Measurements from ENCODE around the gene GUCD1. TPM values are rescaled to one million over a fixed set of nuclear protein-coding genes. Genes with fewer than 3 reads are reported as not detected.
A peak's percentile ranks its signal among the peaks of the same experiment; 100 is the strongest.

GUCD1 gene
- total and polyA plus RNA-seq, 2 experiments from 2014 or later, result 68.8 to 73.9 TPM

- no peak overlapping the region for H3K4me3 ChIP-seq
- H3K9me3 ChIP-seq (ENCODE audit: low read depth), result no peaks in the 10 kb centered on the region
- H3K27ac ChIP-seq, result no peak overlapping the region
- no peaks in the 10 kb centered on the region for H3K36me3 ChIP-seq
- peaks cover 15% of the 10 kb centered on the region for H3K4me1 ChIP-seq (ENCODE audit: low read depth)
- no peak for TF ChIP-seq CTCF (IDR thresholded peaks at IDR 0.05; ENCODE audit: low read depth, low read length)
- no peaks in the 10 kb centered on the region for H3K27me3 ChIP-seq
- DNase-seq (ENCODE audit: low read depth in 1 of 2, low spot score in 1 of 2), result no peak
Measured at GRCh38 chr22:24515027-24515338, 40.0 kb downstream of the GUCD1 start.

GRCh38 chr22:24514241-24515026, 40.5 kb downstream of the GUCD1 start:
- no peak for TF ChIP-seq CTCF (IDR thresholded peaks at IDR 0.05; ENCODE audit: low read depth, low read length)
- H3K36me3 ChIP-seq, result no peaks in the 10 kb centered on the region
- no peaks in the 10 kb centered on the region for H3K27me3 ChIP-seq
- no peak overlapping the region for H3K27ac ChIP-seq
- DNase-seq (ENCODE audit: low read depth in 1 of 2, low spot score in 1 of 2), result no peak
- H3K9me3 ChIP-seq (ENCODE audit: low read depth), result no peaks in the 10 kb centered on the region
- peaks cover 15% of the 10 kb centered on the region for H3K4me1 ChIP-seq (ENCODE audit: low read depth)
- no peak overlapping the region for H3K4me3 ChIP-seq

GRCh38 chr22:24513378-24514240, 41.3 kb downstream of the GUCD1 start:
- no peaks in the 10 kb centered on the region for H3K36me3 ChIP-seq
- TF ChIP-seq CTCF (IDR thresholded peaks at IDR 0.05; ENCODE audit: low read depth, low read length), result no peak
- H3K9me3 ChIP-seq (ENCODE audit: low read depth), result no peaks in the 10 kb centered on the region
- DNase-seq (ENCODE audit: low read depth in 1 of 2, low spot score in 1 of 2), result no peak
- no peak overlapping the region for H3K27ac ChIP-seq
- H3K4me3 ChIP-seq, result no peak overlapping the region
- no peaks in the 10 kb centered on the region for H3K27me3 ChIP-seq
- peaks cover 15% of the 10 kb centered on the region for H3K4me1 ChIP-seq (ENCODE audit: low read depth)

GRCh38 chr22:24512043-24512442, 42.9 kb downstream of the GUCD1 start:
- no peak overlapping the region for H3K27ac ChIP-seq
- H3K9me3 ChIP-seq (ENCODE audit: low read depth), result no peaks in the 10 kb centered on the region
- no peak for DNase-seq (ENCODE audit: low read depth in 1 of 2, low spot score in 1 of 2)
- H3K4me1 ChIP-seq (ENCODE audit: low read depth), result peaks cover 21% of the 10 kb centered on the region
- H3K27me3 ChIP-seq, result no peaks in the 10 kb centered on the region
- TF ChIP-seq CTCF (IDR thresholded peaks at IDR 0.05; ENCODE audit: low read depth, low read length), result no peak
- H3K4me3 ChIP-seq, result no peak overlapping the region
- H3K36me3 ChIP-seq, result no peaks in the 10 kb centered on the region

GRCh38 chr22:24510637-24511625, 44.0 kb downstream of the GUCD1 start:
- no peak for TF ChIP-seq CTCF (IDR thresholded peaks at IDR 0.05; ENCODE audit: low read depth, low read length)
- no peaks in the 10 kb centered on the region for H3K9me3 ChIP-seq (ENCODE audit: low read depth)

More at GRCh38 chr22:24510637-24511625, 44.0 kb downstream of the GUCD1 start:
- peak; percentile 63 to 88 for DNase-seq (ENCODE audit: low read depth in 1 of 2, low spot score in 1 of 2)
- Histone ChIP-seq H3K36me3 (no peaks in the 10 kb centered on the region), H3K4me3 (no peak overlapping the region), H3K27ac (peak overlapping the region; percentile 79), H3K27me3 (no peaks in the 10 kb centered on the region), H3K4me1 (ENCODE audit: low read depth) (peaks cover 22% of the 10 kb centered on the region)

All from cardiac muscle cell (in vitro differentiated cells and primary cell).